Gastroesophageal sphincter (tissue), 4 donors: ENCODE measurements around the gene MRPL19. TPM values are rescaled to one million over a fixed set of nuclear protein-coding genes. Genes with fewer than 3 reads are reported as not detected.
"Not testable (repeated sequence)": the region's sequence is repeated elsewhere in the genome, so short reads cannot be mapped to it uniquely, and the experiment has no call there.

Experiments used
- ATAC-seq: fragments of 150-250 bp; one replicate; pipeline ENCODE4 v1.9.1; 2016; ENCODE audit warnings: mild to moderate bottlenecking, moderate library complexity
- H3K27ac ChIP-seq, 4 donors: fragments of 200-600 bp; sonication (generic) in 3 of 4; 1 replicate in 3 of 4; 2 replicates in 1 of 4; pipeline ENCODE4 v1.5.1; 2016 to 2019
- H3K27me3 ChIP-seq: fragments of 200-600 bp; sonication (generic); one replicate; pipeline ENCODE4 v1.5.1; 2019
- H3K36me3 ChIP-seq, 2 donors: fragments of 200-600 bp; sonication (generic); one replicate each; pipeline ENCODE4 v1.5.1; 2019; ENCODE audit warnings: control low read depth in 1 of 2
- H3K4me1 ChIP-seq, 3 donors: fragments of 200-600 bp; sonication (generic); 1 replicate in 2 of 3; 2 replicates in 1 of 3; pipeline ENCODE4 v1.5.1; 2016 to 2019; ENCODE audit warnings: control low read depth in 2 of 3
- H3K4me3 ChIP-seq, 2 donors: fragments of 200-600 bp; sonication (generic); one replicate each; pipeline ENCODE4 v1.5.1; 2019; ENCODE audit warnings: mild to moderate bottlenecking in 1 of 2, moderate library complexity in 1 of 2
- H3K9me3 ChIP-seq, 3 donors: fragments of 200-600 bp; sonication (generic); one replicate each; pipeline ENCODE4 v1.5.1; 2017 to 2019; ENCODE audit warnings: control low read depth in 2 of 3
- EP300 ChIP-seq: sonication (generic); formaldehyde crosslinking; IDR thresholded peaks from one replicate; pipeline ENCODE4 v1.6.1; 2017; ENCODE audit warnings: antibody characterized with exemption, mild to moderate bottlenecking
- POLR2A ChIP-seq, 2 donors: fragments of 450-650 bp; IDR thresholded peaks; one replicate each; pipeline ENCODE4 v1.6.1; 2017; ENCODE audit warnings: antibody characterized with exemption in 2 of 2, mild to moderate bottlenecking in 2 of 2, moderate library complexity in 1 of 2
- POLR2AphosphoS5 ChIP-seq: sonication (generic); formaldehyde crosslinking; IDR thresholded peaks from one replicate; pipeline ENCODE4 v1.6.1; 2017; ENCODE audit warnings: antibody characterized with exemption
- WGBS, 2 donors: methylation state at CpG; one replicate each; pipeline ENCODE4 v1.1.5; 2018; ENCODE audit warnings: low coverage in 1 of 2; 5-methylcytosine and 5-hydroxymethylcytosine counted together
- total RNA-seq, 4 donors: library from RNA; depleted of rRNA; stranded (reverse); fragments of >200 nt; gene quantifications; one replicate each; pipeline ENCODE4 v1.1.0, GENCODE V29; 2016
- TF ChIP-seq, protein P1 (sequence below), 4 experiments: fragments of 200-600 bp in 2 of 4; fragments of 450-650 bp in 2 of 4; sonication (generic) in 1 of 4; IDR thresholded peaks; one replicate each; pipeline ENCODE4 v1.5.1; 2017 to 2019; ENCODE audit warnings: antibody characterized with exemption in 4 of 4, mild to moderate bottlenecking in 2 of 4, moderate library complexity in 2 of 4

The MRPL19 gene
- total RNA-seq, 4 donors from 2014 or later: 33.4 to 54.5 (median 50.5) TPM

DNA sequence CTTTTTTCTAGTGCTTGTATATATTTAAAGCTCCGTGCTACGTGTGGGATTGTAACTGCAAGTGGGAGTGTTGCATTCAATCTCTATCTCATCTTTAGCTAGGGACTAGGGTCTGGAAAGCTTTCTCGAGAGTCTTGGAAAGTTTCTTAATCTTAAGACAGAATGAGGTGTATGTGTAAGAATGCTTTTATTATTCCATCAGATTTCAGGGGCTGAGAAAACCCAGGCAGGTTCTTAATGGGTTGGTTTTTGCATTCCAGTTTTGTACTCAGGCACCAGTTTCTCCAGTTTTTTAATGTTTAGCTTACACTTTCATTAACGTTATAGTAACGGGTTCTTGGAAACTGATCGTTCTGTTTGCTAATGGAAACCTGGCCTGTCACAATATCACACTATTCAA lies 20.3 kb downstream of the MRPL19 start:
- ATAC-seq: no peak
- Histone ChIP-seq H3K36me3 (peaks cover 5 to 64% of the 10 kb centered on the region in 2 donors), H3K4me1 (no peaks in the 10 kb centered on the region), H3K9me3 (no peaks in the 10 kb centered on the region), H3K4me3 (no peak overlapping the region), H3K27ac (no peak overlapping the region), H3K27me3 (no peaks in the 10 kb centered on the region)
- TF ChIP-seq, protein P1, sequence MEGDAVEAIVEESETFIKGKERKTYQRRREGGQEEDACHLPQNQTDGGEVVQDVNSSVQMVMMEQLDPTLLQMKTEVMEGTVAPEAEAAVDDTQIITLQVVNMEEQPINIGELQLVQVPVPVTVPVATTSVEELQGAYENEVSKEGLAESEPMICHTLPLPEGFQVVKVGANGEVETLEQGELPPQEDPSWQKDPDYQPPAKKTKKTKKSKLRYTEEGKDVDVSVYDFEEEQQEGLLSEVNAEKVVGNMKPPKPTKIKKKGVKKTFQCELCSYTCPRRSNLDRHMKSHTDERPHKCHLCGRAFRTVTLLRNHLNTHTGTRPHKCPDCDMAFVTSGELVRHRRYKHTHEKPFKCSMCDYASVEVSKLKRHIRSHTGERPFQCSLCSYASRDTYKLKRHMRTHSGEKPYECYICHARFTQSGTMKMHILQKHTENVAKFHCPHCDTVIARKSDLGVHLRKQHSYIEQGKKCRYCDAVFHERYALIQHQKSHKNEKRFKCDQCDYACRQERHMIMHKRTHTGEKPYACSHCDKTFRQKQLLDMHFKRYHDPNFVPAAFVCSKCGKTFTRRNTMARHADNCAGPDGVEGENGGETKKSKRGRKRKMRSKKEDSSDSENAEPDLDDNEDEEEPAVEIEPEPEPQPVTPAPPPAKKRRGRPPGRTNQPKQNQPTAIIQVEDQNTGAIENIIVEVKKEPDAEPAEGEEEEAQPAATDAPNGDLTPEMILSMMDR (IDR thresholded peaks at IDR 0.05): no peak
- no peak for TF ChIP-seq POLR2AphosphoS5
- TF ChIP-seq EP300: no peak
- no peak for TF ChIP-seq POLR2A (IDR thresholded peaks at IDR 0.05)
- WGBS, 2 donors: 43 to 82% methylated on average over 6 of the region's 6 CpGs

DNA sequence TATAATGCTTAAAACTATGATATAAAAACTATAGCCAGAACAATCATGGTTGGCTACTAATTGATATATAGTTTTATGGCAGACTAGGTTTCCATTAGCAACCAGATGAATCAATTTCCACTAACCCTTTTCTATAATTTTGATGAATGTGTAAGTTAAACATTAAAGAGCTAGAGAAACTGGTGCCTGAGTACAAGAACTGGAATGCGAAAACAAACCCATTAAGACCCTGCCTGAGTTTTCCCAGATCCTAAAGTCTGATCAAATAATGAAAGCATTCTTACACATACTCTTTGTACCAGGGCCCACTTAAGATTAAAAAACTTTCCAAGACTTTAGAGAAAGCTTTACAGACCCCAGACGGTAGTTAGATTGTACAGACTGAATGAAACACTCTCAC lies 21.3 kb downstream of the MRPL19 start:
- Histone ChIP-seq H3K4me1 (no peaks in the 10 kb centered on the region), H3K4me3 (no peak overlapping the region), H3K36me3 (peaks cover 5 to 62% of the 10 kb centered on the region in 2 donors), H3K27me3 (no peaks in the 10 kb centered on the region), H3K9me3 (no peaks in the 10 kb centered on the region), H3K27ac (no peak overlapping the region)
- TF ChIP-seq POLR2AphosphoS5: no peak
- TF ChIP-seq POLR2A (IDR thresholded peaks at IDR 0.05): no peak
- no peak for TF ChIP-seq EP300
- TF ChIP-seq, protein P1 (IDR thresholded peaks at IDR 0.05): no peak
- WGBS, 2 donors: 78 to 91% methylated on average over 2 of the region's 2 CpGs
- ATAC-seq: no peak

GRCh38 chr2:75675423-75675822 lies 28.8 kb downstream of the MRPL19 start:
- not testable (repeated sequence) for ATAC-seq, H3K4me3 ChIP-seq, H3K27me3 ChIP-seq, H3K9me3 ChIP-seq, H3K27ac ChIP-seq, H3K4me1 ChIP-seq
- H3K36me3 ChIP-seq: peaks cover 0 to 47% of the 10 kb centered on the region in 2 donors
- 70 to 79% methylated on average over 3 to 4 of the region's 4 CpGs for WGBS, 2 donors

DNA sequence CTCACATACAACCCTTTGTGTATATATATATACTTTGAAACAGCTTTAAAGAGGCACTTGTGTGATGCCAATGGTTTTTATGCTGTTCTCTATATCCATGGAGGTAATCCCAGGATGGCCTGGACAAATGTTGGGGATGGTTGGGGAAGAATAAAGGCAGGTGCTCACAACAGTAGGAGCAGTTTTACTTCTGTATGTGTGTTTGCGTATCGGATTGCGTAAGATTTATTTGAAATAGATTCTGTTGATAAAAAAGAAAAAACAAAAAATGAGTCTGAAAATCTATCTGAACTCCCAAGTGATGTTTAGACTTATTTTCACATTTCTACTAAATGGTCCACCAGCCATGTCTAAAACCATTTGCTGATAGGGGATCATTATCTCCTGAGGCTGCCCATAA lies 29.3 kb downstream of the MRPL19 start:
- TF ChIP-seq POLR2AphosphoS5: no peak
- no peak for TF ChIP-seq POLR2A (IDR thresholded peaks at IDR 0.05)
- no peak for TF ChIP-seq EP300
- TF ChIP-seq, protein P1 (IDR thresholded peaks at IDR 0.05): no peak
- ATAC-seq: no peak
- Histone ChIP-seq H3K27me3 (no peaks in the 10 kb centered on the region), H3K36me3 (peaks cover 0 to 47% of the 10 kb centered on the region in 2 donors), H3K27ac (no peak overlapping the region), H3K4me1 (peaks cover 0 to 6% (median 0%) of the 10 kb centered on the region in 3 donors), H3K9me3 (no peaks in the 10 kb centered on the region), H3K4me3 (no peak overlapping the region)
- 81 to 98% methylated on average over 3 of the region's 3 CpGs for WGBS, 2 donors

DNA sequence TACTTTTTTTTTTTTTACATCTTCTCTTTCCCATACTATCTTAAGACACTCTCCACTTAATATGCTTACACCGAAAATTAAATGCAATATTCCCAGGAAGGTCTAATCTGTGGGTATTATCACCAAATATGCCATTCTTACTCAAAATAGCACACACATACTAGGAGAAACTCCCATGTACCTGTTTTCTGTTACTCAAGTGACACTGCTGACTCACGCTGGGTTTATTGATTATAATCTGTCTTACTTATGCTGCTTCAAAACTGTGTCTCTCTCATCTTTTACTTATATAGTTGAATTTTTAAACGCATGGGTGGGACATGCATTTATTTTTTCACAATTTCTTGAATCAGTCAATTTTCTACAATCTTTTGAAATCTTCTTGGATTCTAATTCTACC lies 29.9 kb downstream of the MRPL19 start:
- TF ChIP-seq, protein P1 (IDR thresholded peaks at IDR 0.05): no peak
- TF ChIP-seq EP300: no peak
- TF ChIP-seq POLR2AphosphoS5: no peak
- no peak for TF ChIP-seq POLR2A (IDR thresholded peaks at IDR 0.05)
- no peak overlapping the region for H3K4me3 ChIP-seq
- H3K36me3 ChIP-seq: peaks cover 0 to 47% of the 10 kb centered on the region in 2 donors
- H3K4me1 ChIP-seq: peaks cover 0 to 6% (median 0%) of the 10 kb centered on the region in 3 donors
- H3K9me3 ChIP-seq: no peaks in the 10 kb centered on the region
- H3K27me3 ChIP-seq: no peaks in the 10 kb centered on the region
- H3K27ac ChIP-seq: no peak overlapping the region
- ATAC-seq: no peak
- WGBS, 2 donors: 78 to 100% methylated on average over 2 to 3 of the region's 3 CpGs
